Measurements from ENCODE around the gene MRM1. TPM values are rescaled to one million over a fixed set of nuclear protein-coding genes. Genes with fewer than 3 reads are reported as not detected.
A peak's percentile ranks its signal among the peaks of the same experiment; 100 is the strongest.

MRM1 gene
- polyA plus RNA-seq, 1 donor (not counting 4 experiments of a cell fraction or from before 2014, with no cell fraction given) = 3.8 TPM

DNA sequence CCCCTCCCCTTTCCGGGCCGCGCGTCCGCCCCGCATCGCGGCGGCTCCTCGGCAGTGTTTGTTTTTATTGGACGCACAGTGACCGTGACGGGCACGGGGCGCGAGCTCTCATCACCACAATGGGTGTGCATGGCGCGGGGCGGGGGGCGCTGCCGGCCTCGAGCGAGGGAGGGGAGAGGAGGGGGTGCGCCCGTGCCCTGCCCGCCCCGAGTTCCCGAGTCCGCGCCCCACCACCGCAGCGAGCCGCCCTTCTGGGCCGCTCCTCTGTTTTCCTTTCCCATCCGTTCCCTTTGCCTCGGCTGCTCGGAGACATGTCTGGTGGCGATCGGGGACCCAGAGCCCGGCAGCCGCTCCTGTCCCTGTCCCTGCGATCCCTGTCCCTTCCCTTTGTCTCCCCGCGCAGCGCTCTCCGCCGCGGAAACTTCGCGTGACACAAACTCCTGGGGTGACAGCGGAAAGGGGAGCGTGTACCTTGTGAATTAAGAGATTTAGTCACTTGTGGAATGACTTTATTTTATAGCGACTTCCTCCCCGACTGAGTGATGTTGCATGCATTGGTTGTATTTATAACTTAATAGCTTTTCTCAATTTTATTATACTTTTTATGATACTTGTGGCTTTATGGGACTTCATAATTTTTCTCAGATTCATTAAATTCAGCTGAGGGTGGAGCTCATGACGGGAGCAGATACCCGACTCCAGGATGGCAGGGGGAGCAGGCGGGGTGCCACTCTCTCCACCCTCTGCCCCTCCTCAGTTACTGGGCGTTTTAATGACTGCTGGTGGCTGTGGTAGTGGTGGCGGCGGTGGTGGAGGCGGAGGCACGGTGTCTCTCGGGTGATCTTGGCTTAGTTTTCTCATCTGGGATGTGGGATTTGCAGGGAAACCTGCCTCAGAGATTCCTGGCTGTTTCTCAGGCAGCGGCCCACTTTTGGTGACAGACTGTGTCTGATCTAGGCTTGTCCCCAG is 40.8 kb downstream of the MRM1 start:
- no peaks in the 10 kb centered on the region for H3K9me3 ChIP-seq (ENCODE audit: control insufficient read depth, low read depth, low read length)
- peak; percentile 78 for TF ChIP-seq EZH2 (IDR thresholded peaks at IDR 0.05; ENCODE audit: low read length)
- TF ChIP-seq, protein P1, sequence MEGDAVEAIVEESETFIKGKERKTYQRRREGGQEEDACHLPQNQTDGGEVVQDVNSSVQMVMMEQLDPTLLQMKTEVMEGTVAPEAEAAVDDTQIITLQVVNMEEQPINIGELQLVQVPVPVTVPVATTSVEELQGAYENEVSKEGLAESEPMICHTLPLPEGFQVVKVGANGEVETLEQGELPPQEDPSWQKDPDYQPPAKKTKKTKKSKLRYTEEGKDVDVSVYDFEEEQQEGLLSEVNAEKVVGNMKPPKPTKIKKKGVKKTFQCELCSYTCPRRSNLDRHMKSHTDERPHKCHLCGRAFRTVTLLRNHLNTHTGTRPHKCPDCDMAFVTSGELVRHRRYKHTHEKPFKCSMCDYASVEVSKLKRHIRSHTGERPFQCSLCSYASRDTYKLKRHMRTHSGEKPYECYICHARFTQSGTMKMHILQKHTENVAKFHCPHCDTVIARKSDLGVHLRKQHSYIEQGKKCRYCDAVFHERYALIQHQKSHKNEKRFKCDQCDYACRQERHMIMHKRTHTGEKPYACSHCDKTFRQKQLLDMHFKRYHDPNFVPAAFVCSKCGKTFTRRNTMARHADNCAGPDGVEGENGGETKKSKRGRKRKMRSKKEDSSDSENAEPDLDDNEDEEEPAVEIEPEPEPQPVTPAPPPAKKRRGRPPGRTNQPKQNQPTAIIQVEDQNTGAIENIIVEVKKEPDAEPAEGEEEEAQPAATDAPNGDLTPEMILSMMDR (optimal IDR thresholded peaks at IDR 0.05 in 1 of 3, IDR thresholded peaks at IDR 0.05 in 1 of 3, conservative IDR thresholded peaks at IDR 0.05 in 1 of 3; ENCODE audit: extremely low read depth in 1 of 3, insufficient read depth in 2 of 3, low read length in 3 of 3) = no peak
- FAIRE-seq (no peak), DNase-seq (ENCODE audit: low read depth, low spot score) (no peak)
- H3K79me2 ChIP-seq (ENCODE audit: control insufficient read depth, insufficient read depth, low read length) = no peaks in the 10 kb centered on the region
- no peaks in the 10 kb centered on the region for H3K4me1 ChIP-seq (ENCODE audit: control insufficient read depth, extremely low read depth, insufficient read depth, low read length)
- H2AFZ ChIP-seq (ENCODE audit: control insufficient read depth, low read length) = peak overlapping the region; percentile 19
- H3K4me2 ChIP-seq (ENCODE audit: control insufficient read depth, extremely low read depth, insufficient read depth, low read depth, low read length) = peak overlapping the region; percentile 65
- no peaks in the 10 kb centered on the region for H4K20me1 ChIP-seq (ENCODE audit: control insufficient read depth, extremely low read depth, insufficient read depth, low read length)
- no peaks in the 10 kb centered on the region for H3K36me3 ChIP-seq (ENCODE audit: control insufficient read depth in 2 of 2, extremely low read depth in 1 of 2, insufficient read depth in 2 of 2, low read length in 2 of 2)
- H3K9me1 ChIP-seq (ENCODE audit: control insufficient read depth, extremely low read depth, insufficient read depth, low read length) = no peaks in the 10 kb centered on the region
- H3K27me3 ChIP-seq (ENCODE audit: control insufficient read depth, extremely low read depth, insufficient read depth, low read length) = peaks cover 85% of the 10 kb centered on the region
- H3K9ac ChIP-seq (ENCODE audit: control insufficient read depth, extremely low read depth, insufficient read depth, low read length) = no peak overlapping the region
- H3K27ac ChIP-seq (ENCODE audit: control insufficient read depth, insufficient read depth, low read length) = no peak overlapping the region
- peak overlapping the region; percentile 16 to 27 (median 17) for H3K4me3 ChIP-seq (ENCODE audit: control insufficient read depth in 2 of 3, extremely low read depth in 1 of 3, insufficient read depth in 2 of 3, low read depth in 1 of 3, low read length in 3 of 3)
- dilution Hi-C loops (cut with MboI; ENCODE audit: extremely low pct_ligation_motif_present, low sequenced_read_pairs) = no loop called here

DNA sequence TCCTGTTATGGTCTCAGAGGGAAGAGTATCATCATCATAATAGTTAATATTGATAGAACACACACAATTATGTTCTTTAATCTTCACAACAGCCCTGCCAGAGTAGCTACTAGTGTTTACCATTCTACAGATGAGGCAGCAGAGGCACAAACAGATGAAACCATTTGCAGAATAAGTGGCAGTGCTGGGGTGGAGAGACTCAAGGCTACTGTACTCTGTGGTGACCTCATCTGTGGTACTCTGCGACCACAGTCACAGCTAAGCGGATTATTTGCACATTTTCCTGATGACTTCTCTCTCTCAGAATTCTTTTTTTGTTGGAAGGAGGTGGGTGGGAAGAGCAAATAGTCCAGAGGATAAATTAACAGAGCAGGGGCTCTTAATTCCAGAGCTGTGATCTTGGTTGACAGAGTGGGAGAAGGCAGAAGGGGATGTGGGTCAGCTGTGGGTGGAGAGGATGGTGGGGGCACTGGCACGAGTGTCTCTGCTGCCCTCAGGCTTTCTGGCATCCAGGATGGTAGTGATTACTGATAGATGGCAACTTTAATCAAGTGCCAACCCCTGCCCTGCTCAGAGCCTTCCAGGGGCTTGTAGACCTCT is 41.8 kb downstream of the MRM1 start:
- H3K4me3 ChIP-seq (ENCODE audit: control insufficient read depth in 2 of 3, extremely low read depth in 1 of 3, insufficient read depth in 2 of 3, low read depth in 1 of 3, low read length in 3 of 3) = no peak overlapping the region
- no peak overlapping the region for H3K27ac ChIP-seq (ENCODE audit: control insufficient read depth, insufficient read depth, low read length)
- H3K9me1 ChIP-seq (ENCODE audit: control insufficient read depth, extremely low read depth, insufficient read depth, low read length) = no peaks in the 10 kb centered on the region
- no peaks in the 10 kb centered on the region for H3K9me3 ChIP-seq (ENCODE audit: control insufficient read depth, low read depth, low read length)
- TF ChIP-seq, protein P1 (optimal IDR thresholded peaks at IDR 0.05 in 1 of 3, IDR thresholded peaks at IDR 0.05 in 1 of 3, conservative IDR thresholded peaks at IDR 0.05 in 1 of 3; ENCODE audit: extremely low read depth in 1 of 3, insufficient read depth in 2 of 3, low read length in 3 of 3) = no peak
- TF ChIP-seq EZH2 (IDR thresholded peaks at IDR 0.05; ENCODE audit: low read length) = no peak
- H3K27me3 ChIP-seq (ENCODE audit: control insufficient read depth, extremely low read depth, insufficient read depth, low read length) = peaks cover 92% of the 10 kb centered on the region
- no peak overlapping the region for H2AFZ ChIP-seq (ENCODE audit: control insufficient read depth, low read length)
- H3K79me2 ChIP-seq (ENCODE audit: control insufficient read depth, insufficient read depth, low read length) = no peaks in the 10 kb centered on the region
- no peaks in the 10 kb centered on the region for H3K4me1 ChIP-seq (ENCODE audit: control insufficient read depth, extremely low read depth, insufficient read depth, low read length)
- no peak for FAIRE-seq
- no peaks in the 10 kb centered on the region for H4K20me1 ChIP-seq (ENCODE audit: control insufficient read depth, extremely low read depth, insufficient read depth, low read length)
- H3K4me2 ChIP-seq (ENCODE audit: control insufficient read depth, extremely low read depth, insufficient read depth, low read depth, low read length) = no peak overlapping the region
- H3K36me3 ChIP-seq (ENCODE audit: control insufficient read depth in 2 of 2, extremely low read depth in 1 of 2, insufficient read depth in 2 of 2, low read length in 2 of 2) = no peaks in the 10 kb centered on the region
- H3K9ac ChIP-seq (ENCODE audit: control insufficient read depth, extremely low read depth, insufficient read depth, low read length) = no peak overlapping the region
- dilution Hi-C loops (cut with MboI; ENCODE audit: extremely low pct_ligation_motif_present, low sequenced_read_pairs) = no loop called here
- no peak for DNase-seq (ENCODE audit: low read depth, low spot score)

Data from keratinocyte (primary cell).